GM21515 (cell line): ENCODE measurements around the gene MKLN1.

Source experiments
- ATAC-seq: cut with Tn5 transposase; IDR thresholded peaks from one replicate; pipeline ENCODE4 v1.9.1; 2021; ENCODE audit not compliant: unreplicated experiment

The MKLN1 gene

GRCh38 chr7:131346885-131347592 lies 19.4 kb downstream of the MKLN1 start:
- no peak for ATAC-seq

DNA sequence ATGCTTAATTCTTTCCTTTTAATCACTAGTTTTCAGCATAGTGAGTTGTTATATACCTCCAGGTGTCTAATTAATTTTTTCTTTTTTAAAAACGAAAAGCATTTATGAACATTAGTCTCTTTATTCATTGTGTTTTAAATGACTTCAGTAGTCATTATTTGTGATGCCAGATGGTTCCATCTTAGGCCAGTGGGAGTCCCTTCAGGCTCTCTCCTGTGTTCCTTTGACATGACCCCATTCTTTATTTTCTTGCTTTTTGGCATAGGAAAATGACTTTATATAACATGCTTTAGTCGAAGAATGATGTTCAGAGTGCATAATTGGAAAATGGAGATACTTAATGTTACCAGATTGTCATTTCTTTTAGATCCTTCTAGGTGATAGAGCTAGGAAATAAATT lies 24.4 kb downstream of the MKLN1 start:
- ATAC-seq = no peak

- ATAC-seq = no peak
Observed at GRCh38 chr7:131354390-131354789, 26.7 kb downstream of the MKLN1 start.

DNA sequence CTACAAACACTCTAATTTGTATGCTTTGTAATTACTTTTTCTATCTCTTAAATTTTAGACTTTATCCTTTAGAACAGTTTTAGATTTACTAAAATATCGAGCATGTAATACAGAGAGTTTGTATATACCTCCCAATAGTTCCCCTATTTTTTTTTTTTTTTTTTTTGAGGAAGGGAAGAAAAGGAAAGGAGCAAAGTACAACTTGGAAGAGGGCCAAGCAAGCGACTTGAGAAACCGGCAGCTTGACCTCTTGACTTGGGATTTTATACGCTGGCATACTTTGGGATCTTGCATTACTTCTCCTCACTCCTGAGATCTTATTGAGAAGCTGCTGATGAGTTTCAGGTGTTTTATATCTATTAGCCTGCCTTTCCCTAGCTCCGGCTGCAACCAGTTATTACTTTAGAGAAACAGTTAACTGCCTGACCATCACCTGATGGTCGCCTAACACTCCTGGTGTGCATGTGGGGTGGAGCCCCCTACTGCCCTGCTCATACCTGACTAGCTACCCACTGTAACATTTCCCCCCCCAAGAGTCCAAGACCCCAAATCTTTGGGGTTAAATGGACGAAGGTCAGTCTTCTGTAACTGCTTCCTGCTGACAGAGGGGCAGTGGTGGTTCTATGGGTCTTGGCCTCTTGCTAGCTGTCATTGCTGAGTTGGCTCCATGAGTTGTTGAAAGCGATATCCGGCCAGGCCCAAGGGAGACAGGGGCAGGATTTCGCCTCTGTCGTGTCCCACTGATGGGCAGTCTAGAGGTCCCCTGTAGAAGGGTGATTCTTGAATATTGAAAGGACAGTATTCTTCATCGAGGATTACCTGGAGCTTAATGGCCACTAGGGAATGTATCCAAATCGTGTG lies 28.5 kb downstream of the MKLN1 start:
- ATAC-seq = no peak

GRCh38 chr7:131357282-131357880 lies 29.7 kb downstream of the MKLN1 start:
- ATAC-seq = no peak

DNA sequence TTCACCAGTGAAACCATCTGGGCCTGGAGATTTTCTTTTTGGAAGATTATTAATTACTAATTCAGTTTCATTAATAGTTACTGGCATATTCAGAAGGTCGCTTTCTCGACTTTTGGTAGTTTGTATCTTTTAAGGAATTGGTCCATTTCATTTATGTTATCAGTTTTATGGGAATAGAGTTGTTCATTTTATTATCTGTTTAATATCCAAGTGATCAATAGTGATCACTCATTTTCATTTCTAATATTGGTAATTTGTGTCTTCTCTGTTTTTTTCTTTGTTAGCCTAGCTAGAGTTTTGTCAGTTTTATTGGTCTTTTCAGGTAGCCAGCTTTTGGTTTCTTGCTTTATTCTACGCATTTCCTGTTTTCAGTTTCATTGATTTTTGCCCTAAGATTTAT lies 31.0 kb downstream of the MKLN1 start:
- no peak for ATAC-seq

- no peak for ATAC-seq
Observed at GRCh38 chr7:131359136-131359776, 31.6 kb downstream of the MKLN1 start.

GRCh38 chr7:131363719-131364118 lies 36.0 kb downstream of the MKLN1 start:
- no peak for ATAC-seq

- ATAC-seq = no peak
Observed at GRCh38 chr7:131364767-131365344, 37.2 kb downstream of the MKLN1 start.

DNA sequence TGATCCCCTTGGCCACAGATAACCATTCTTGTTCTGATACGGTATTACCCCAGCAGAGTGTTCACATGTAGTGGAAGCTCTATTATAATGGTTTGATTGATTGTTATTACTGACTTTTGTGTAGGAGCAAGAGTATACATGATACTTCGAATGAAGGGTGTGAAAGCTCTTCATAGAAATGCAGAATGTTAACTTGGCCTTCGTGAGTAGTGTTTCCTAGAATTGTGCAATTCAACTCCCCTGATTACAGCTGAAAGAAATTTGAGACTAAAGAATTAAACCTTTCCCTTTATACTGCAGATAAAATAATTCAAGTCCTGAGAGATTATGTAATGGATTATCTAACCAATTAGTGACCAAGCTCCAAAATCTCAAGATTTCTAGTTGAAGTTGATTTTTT lies 38.2 kb downstream of the MKLN1 start:
- no peak for ATAC-seq

GRCh38 chr7:131369354-131369753 lies 41.7 kb downstream of the MKLN1 start:
- no peak for ATAC-seq

GRCh38 chr7:131370523-131370968 lies 42.9 kb downstream of the MKLN1 start:
- ATAC-seq = peak; percentile 72

DNA sequence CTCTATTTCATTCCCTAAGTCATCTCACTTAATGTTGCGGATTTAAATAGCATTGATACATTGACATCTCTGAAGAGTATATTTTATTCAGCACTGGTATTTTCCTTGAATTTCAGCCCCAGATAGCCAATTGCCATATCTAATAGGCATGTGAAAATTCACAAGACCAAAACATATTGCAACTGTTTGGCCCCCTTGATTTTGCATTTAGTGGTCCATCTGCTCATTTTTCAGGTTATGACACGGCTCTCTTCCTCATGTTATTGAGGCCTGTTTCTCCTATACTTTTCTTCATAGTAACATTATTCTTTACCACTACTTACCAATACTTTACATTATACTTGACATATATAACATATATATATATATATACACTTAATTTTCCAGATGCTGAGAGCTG lies 43.7 kb downstream of the MKLN1 start:
- no peak for ATAC-seq

DNA sequence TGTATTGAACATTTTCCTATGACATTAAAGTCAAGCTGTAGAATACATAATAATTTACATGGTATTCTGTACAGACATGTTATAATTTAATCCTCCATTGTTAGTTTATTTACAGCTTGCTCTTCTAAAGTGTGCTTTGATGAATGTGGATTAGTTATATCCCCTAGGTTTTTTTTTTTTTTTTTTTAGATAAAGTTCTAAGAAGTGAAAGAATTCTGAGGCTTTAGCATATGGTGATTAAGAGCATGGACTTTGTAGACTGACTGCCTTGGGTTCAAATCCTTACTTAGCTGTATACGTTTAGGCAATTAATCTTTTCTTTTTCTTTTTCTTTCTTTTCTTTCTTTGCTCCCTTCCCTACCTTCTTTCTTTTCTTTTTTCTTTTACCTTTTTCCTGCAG lies 44.9 kb downstream of the MKLN1 start:
- no peak for ATAC-seq

DNA sequence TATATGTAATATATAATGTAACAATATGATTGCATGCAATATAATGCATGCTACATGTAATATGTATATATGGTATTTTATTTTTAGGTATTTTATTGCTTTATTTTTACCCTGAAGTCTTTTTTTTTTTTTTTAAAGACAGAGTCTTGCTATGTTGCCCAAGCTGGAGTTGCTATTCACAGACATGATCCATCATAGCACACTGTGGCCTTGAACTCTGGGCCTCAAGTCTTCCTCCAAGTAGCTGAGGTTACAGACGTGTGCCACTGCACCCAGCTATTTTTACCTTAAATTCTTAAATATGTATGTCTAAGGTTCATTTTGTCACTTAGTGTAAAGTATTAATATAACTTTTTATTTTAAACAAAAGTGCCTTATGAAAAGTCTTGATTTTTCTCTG lies 47.1 kb downstream of the MKLN1 start:
- no peak for ATAC-seq

GRCh38 chr7:131381069-131381838 lies 53.6 kb downstream of the MKLN1 start:
- no peak for ATAC-seq

DNA sequence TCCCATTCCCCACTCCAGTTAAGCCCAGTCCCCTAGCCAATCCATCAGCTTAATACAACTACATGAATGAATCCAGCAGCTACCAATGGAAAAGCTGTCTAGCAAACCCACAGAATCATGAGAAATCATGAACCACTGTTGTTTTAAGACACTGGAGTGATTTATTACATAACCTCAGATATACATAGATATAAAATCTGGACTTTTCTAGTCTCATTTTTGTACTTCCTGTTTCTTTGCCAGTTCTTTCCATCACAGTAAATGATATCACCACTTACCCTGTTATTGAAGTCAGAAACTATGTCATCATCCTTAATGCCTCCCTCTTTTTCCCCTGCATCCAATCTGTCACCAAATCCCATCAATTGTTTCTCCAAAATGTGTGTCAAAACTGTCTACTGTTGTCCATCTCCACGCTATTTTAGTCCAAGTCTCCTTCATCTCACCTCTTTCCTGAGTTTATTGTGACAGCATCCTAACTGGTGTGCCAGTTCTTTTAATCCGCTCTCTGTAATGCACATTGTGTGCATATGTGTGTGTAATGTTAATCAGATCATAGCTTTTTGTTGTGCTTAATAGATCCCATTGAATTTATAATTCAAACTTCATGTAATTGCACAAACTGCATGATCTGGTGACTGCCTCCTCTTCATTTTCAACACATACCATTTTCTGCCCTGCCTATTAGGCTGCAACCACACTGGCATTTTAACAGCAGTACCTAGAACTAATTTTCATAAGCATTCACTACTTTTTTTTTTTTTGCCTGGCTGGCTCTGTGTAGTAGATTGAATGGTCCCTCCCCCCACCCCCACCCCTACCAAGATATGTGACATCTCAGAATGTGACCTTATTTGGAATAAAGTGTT lies 56.0 kb downstream of the MKLN1 start:
- no peak for ATAC-seq

GRCh38 chr7:131384286-131384635 lies 56.6 kb downstream of the MKLN1 start:
- no peak for ATAC-seq

DNA sequence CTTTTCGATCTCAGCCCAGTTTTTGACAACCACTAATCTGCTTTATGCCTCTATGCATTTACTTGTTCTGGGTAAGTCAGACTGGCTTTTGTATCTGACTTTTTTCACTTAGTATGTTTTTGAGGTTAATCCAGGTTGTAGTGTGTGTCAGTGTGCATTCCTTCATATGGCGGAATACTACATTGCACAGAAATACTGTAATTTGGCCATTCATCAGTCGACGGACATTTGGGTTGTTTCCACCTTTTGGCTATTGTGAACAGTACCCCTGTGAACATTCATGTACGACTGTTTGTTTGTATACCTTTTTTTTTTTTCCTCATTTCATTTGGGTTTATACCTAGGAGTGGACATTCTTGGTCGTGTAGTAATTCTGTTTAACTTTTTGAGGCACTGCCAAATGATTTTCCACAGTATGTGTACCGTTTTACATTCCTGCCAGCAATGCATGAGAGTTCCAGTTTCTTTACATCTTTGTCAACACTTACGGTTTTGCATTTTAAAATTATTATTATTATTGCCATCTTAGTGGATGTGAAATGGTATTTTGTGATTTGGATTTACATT lies 57.4 kb downstream of the MKLN1 start:
- ATAC-seq = no peak
